Measurements from ENCODE around the gene CYB561.

Gene CYB561

DNA sequence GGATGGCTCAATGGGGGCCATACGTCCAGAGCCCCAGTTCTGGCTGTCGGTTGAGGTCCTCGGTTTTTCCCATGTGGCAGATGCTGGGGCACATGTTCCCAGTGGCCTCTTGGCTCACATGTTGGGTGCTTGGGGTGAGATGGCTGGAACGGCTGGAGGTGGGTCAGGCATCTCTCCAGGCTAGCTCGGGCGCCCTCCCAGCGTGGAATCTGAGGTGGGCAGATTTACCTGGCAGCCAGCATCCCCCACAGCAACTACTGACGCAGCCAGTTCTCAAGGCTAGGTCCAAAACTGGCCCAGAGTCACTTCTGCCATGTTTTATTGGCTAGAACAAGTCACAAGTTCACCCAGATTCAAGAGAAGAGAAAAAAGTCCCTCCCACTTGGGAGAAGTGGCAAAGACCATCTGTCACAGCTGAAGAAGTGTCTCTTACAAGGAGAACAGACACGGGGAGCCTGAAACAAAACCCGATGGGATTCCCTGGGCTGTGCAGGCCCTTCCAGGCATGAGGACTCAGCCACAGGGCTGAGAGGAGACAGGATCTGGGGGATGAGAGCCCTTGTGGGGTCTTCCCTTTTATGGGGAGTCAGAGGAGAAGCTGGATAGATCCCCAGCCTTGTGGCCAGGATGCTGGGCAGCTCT lies 46.0 kb upstream of the CYB561 start:
- no peak overlapping the region for H3K4me3 ChIP-seq (ENCODE audit: low read depth, low read length)
- DNase-seq (ENCODE audit: low read depth, low spot score): no peak
- ChIA-PET POLR2A (no interaction called here), CTCF (interaction anchor here (4.4 kb wide), 1 partner anchor 12 kb away, joined by 34 read pairs; no protein-coding TSS in a partner anchor)
- TF ChIP-seq, protein P1, sequence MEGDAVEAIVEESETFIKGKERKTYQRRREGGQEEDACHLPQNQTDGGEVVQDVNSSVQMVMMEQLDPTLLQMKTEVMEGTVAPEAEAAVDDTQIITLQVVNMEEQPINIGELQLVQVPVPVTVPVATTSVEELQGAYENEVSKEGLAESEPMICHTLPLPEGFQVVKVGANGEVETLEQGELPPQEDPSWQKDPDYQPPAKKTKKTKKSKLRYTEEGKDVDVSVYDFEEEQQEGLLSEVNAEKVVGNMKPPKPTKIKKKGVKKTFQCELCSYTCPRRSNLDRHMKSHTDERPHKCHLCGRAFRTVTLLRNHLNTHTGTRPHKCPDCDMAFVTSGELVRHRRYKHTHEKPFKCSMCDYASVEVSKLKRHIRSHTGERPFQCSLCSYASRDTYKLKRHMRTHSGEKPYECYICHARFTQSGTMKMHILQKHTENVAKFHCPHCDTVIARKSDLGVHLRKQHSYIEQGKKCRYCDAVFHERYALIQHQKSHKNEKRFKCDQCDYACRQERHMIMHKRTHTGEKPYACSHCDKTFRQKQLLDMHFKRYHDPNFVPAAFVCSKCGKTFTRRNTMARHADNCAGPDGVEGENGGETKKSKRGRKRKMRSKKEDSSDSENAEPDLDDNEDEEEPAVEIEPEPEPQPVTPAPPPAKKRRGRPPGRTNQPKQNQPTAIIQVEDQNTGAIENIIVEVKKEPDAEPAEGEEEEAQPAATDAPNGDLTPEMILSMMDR (IDR thresholded peaks at IDR 0.05; ENCODE audit: insufficient read depth, low read length, missing control alignments): no peak

DNA sequence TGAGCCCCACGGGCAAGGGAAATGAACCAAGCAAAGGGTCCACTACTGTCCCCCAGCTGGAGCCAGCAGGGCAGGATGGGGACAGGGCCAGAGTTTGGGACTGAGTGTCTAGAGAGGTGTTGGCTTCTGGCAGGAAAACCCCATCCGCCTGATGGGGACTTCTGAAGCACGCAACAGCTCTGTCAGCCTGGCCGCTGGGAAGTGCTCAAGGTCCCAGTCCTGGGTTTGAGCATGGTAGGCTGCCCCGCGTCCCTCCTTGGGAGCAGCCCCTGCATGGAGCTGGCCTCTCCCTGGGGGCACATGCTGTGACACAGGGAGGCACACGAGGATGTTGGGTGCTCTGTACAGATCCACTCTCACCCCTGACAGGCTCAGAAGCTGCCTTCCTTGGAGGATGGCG lies 45.3 kb upstream of the CYB561 start:
- no peak for DNase-seq (ENCODE audit: low read depth, low spot score)
- TF ChIP-seq, protein P1 (IDR thresholded peaks at IDR 0.05; ENCODE audit: insufficient read depth, low read length, missing control alignments): no peak
- ChIA-PET POLR2A (no interaction called here), CTCF (interaction anchor here (4.4 kb wide), 1 partner anchor 12 kb away, joined by 34 read pairs; no protein-coding TSS in a partner anchor)
- no peak overlapping the region for H3K4me3 ChIP-seq (ENCODE audit: low read depth, low read length)

DNA sequence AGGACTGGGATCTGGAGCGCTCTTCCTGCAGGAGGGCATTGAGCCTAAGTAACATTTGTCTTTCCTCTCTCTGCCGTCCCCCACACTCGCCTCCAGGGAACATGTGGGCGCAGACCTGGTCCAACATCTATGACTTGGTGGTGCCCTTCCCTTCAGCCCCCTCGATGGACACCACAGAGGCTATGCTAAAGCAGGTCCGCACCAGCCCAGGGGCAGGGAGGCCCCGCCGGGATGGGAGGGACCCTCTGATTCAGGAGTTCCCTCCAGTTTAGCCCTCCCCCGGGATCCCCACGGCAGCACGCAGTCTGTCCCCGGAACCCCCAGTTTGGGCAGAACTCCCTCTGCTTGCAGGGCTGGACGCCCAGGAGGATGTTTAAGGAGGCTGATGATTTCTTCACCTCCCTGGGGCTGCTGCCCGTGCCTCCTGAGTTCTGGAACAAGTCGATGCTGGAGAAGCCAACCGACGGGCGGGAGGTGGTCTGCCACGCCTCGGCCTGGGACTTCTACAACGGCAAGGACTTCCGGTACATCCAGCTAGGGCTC lies 44.8 kb upstream of the CYB561 start:
- no peak overlapping the region for H3K4me3 ChIP-seq (ENCODE audit: low read depth, low read length)
- TF ChIP-seq, protein P1 (IDR thresholded peaks at IDR 0.05; ENCODE audit: insufficient read depth, low read length, missing control alignments): no peak
- CTCF ChIA-PET: interaction anchor here (4.4 kb wide), 1 partner anchor 11 kb away, joined by 34 read pairs; no protein-coding TSS in a partner anchor
- no peak for DNase-seq (ENCODE audit: low read depth, low spot score)
- POLR2A ChIA-PET: no interaction called here

DNA sequence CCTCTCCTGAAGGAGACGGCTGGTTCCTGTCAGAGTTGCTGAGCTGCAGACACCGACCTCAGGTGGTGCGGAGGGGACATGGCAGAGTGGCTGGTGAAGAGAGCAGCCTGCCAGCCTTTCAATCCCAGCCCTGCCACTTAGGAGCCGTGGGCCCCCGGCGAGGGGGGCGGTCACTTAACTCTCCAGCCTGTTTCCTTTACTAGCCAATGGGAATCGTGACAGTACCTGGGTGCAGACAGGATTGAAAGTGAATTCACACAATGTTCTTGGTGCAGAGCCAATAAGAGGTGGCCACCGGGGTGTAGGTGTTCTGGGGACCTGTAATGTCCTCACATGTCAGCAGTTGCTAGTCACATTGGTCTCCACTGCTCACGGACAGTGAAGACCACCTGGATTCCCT lies 44.2 kb upstream of the CYB561 start:
- POLR2A ChIA-PET: no interaction called here
- DNase-seq (ENCODE audit: low read depth, low spot score): no peak
- TF ChIP-seq, protein P1 (IDR thresholded peaks at IDR 0.05; ENCODE audit: insufficient read depth, low read length, missing control alignments): no peak
- no peak overlapping the region for H3K4me3 ChIP-seq (ENCODE audit: low read depth, low read length)
- CTCF ChIA-PET: interaction anchor here (4.4 kb wide), 1 partner anchor 11 kb away, joined by 34 read pairs; no protein-coding TSS in a partner anchor

DNA sequence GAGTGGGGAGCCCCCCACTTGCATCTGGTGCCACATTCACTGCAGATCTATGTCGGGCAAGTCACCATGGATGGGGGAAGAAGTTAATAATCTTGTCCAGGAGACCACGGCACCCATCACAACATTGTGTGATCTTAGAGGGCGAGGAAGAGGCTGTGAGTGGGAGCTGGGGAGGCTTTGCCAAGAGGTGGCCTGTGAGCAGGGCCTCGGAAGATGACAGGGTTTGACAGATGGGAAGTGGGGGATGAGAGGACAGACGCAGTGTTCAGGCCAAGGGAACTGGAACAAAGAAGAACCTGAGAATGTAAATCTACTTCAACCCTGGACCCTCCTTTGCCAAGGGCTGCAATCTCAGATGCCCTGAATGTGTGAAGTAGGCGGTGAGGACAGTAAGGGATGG lies 43.2 kb upstream of the CYB561 start:
- ChIA-PET CTCF (interaction anchor here (4.4 kb wide), 1 partner anchor 10 kb away, joined by 34 read pairs; no protein-coding TSS in a partner anchor), POLR2A (no interaction called here)

DNA sequence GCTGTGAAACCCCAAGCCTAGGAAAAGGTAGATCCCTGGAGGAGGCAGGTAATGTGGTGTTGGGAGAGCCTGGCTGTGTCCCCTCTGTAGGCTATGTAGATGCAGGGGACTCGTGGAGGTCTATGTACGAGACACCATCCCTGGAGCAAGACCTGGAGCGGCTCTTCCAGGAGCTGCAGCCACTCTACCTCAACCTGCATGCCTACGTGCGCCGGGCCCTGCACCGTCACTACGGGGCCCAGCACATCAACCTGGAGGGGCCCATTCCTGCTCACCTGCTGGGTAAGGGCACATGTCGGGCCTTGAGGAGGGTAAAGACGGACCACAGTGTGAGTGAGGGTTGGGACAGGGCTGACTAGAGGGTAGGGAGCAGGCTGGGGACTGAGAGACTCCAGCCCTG lies 42.7 kb upstream of the CYB561 start:
- DNase-seq (ENCODE audit: low read depth, low spot score): no peak
- CTCF ChIA-PET: interaction anchor here (4.4 kb wide), 1 partner anchor 9 kb away, joined by 34 read pairs; no protein-coding TSS in a partner anchor
- TF ChIP-seq, protein P1 (IDR thresholded peaks at IDR 0.05; ENCODE audit: insufficient read depth, low read length, missing control alignments): no peak
- H3K4me3 ChIP-seq (ENCODE audit: low read depth, low read length): no peak overlapping the region
- POLR2A ChIA-PET: no interaction called here

More for the DNA sequence above, 43.2 kb upstream of the CYB561 start:
- TF ChIP-seq, protein P1 (IDR thresholded peaks at IDR 0.05; ENCODE audit: insufficient read depth, low read length, missing control alignments): no peak
- DNase-seq (ENCODE audit: low read depth, low spot score): no peak
- H3K4me3 ChIP-seq (ENCODE audit: low read depth, low read length): no peak overlapping the region
